HEK293 (cell line): ENCODE data around the gene TAPBP.

Experiments used
- CTCF ChIA-PET: fragments of 350-600 bp; formaldehyde crosslinking; extraction: SDS; loops from one replicate; lab custom pipeline; 2021; ENCODE audit warnings: antibody characterized with exemption; lab: Yijun Ruan, JAX
- POLR2A ChIA-PET: fragments of 300-600 bp; formaldehyde crosslinking; extraction: SDS; loops from one replicate; lab custom pipeline; 2020; ENCODE audit warnings: antibody characterized with exemption, inconsistent platforms; lab: Yijun Ruan, JAX
- H3K27ac ChIP-seq: fragments of 200-500 bp; sonication (Bioruptor generic); 2 replicates; pipeline ENCODE4 v1.5.1; 2014; ENCODE audit warnings: low read depth, low read length, control low read depth, inconsistent platforms; ENCODE audit errors: extremely low read depth
- H3K36me3 ChIP-seq, 2 experiments: fragments of 200-500 bp in 1 of 2; sonication (Bioruptor generic) in 1 of 2; 1 replicate in 1 of 2; 2 replicates in 1 of 2; pipeline ENCODE4 v1.5.1; 2014 to 2017; ENCODE audit warnings: inconsistent platforms in 2 of 2, low read length in 2 of 2; ENCODE audit not compliant: control insufficient read depth in 2 of 2, insufficient read depth in 1 of 2
- H3K4me1 ChIP-seq: fragments of 200-500 bp; sonication (Bioruptor generic); 2 replicates; pipeline ENCODE4 v1.5.1; 2014; ENCODE audit warnings: mild to moderate bottlenecking, low read length, inconsistent platforms; ENCODE audit not compliant: control insufficient read depth, insufficient read depth
- H3K4me3 ChIP-seq: 2 replicates; pipeline ENCODE4 v1.5.1; 2011; ENCODE audit warnings: low read depth, mild to moderate bottlenecking, control low read depth, low read length, moderate library complexity
- H3K9me3 ChIP-seq: fragments of 200-500 bp; sonication (Bioruptor generic); 2 replicates; pipeline ENCODE4 v1.5.1; 2014; ENCODE audit warnings: low read depth, low read length, inconsistent platforms; ENCODE audit not compliant: control insufficient read depth, insufficient read depth
- GLIS2 ChIP-seq: fragments of 450-650 bp; formaldehyde crosslinking; IDR thresholded peaks from 2 replicates; pipeline ENCODE4 v1.5.1; 2016; ENCODE audit warnings: missing biosample characterization, missing genetic modification characterization
- IKZF3 ChIP-seq: fragments of 450-650 bp; IDR thresholded peaks from 2 replicates; pipeline ENCODE4 v1.5.0; 2018; ENCODE audit warnings: missing biosample characterization, mild to moderate bottlenecking, missing genetic modification characterization, moderate library complexity
- KLF7 ChIP-seq: fragments of 450-650 bp; formaldehyde crosslinking; IDR thresholded peaks from 2 replicates; pipeline ENCODE4 v1.5.1; 2016; ENCODE audit warnings: missing biosample characterization, missing genetic modification characterization, borderline replicate concordance
- KLF8 ChIP-seq: fragments of 450-650 bp; formaldehyde crosslinking; IDR thresholded peaks from 2 replicates; pipeline ENCODE4 v1.5.1; 2016; ENCODE audit warnings: missing biosample characterization, missing genetic modification characterization
- OVOL3 ChIP-seq: fragments of 450-650 bp; formaldehyde crosslinking; IDR thresholded peaks from 2 replicates; pipeline ENCODE4 v1.5.1; 2016; ENCODE audit warnings: missing biosample characterization, missing genetic modification characterization
- SALL2 ChIP-seq: fragments of 450-650 bp; formaldehyde crosslinking; IDR thresholded peaks from 2 replicates; pipeline ENCODE4 v1.5.0; 2017; ENCODE audit warnings: missing biosample characterization, mild to moderate bottlenecking, missing genetic modification characterization, borderline replicate concordance
- SETDB1 ChIP-seq: IDR thresholded peaks from one replicate; pipeline ENCODE4 v1.6.1; 2017; ENCODE audit warnings: mild to moderate bottlenecking, low read length, moderate library complexity, mixed read lengths; ENCODE audit not compliant: insufficient read length
- TCF7L2 ChIP-seq: IDR thresholded peaks from 2 replicates; pipeline ENCODE4 v1.6.1; 2011; ENCODE audit warnings: low read depth, mild to moderate bottlenecking, inconsistent platforms, low read length, moderate library complexity, borderline replicate concordance
- TRIM28 ChIP-seq: IDR thresholded peaks from 2 replicates; pipeline ENCODE4 v1.6.1; 2011; ENCODE audit warnings: low read length, control low read depth, borderline replicate concordance
- YY2 ChIP-seq: fragments of 450-650 bp; formaldehyde crosslinking; IDR thresholded peaks from 2 replicates; pipeline ENCODE4 v1.5.1; 2016; ENCODE audit warnings: missing biosample characterization, missing genetic modification characterization
- ZBTB1 ChIP-seq: fragments of 450-650 bp; formaldehyde crosslinking; IDR thresholded peaks from 2 replicates; pipeline ENCODE4 v1.5.1; 2016; ENCODE audit warnings: missing biosample characterization, missing genetic modification characterization
- ZBTB21 ChIP-seq: fragments of 450-650 bp; formaldehyde crosslinking; IDR thresholded peaks from 2 replicates; pipeline ENCODE4 v1.5.1; 2017; ENCODE audit warnings: missing biosample characterization, missing genetic modification characterization
- ZBTB8A ChIP-seq: fragments of 450-650 bp; formaldehyde crosslinking; IDR thresholded peaks from 2 replicates; pipeline ENCODE4 v1.5.1; 2016; ENCODE audit warnings: missing biosample characterization, missing genetic modification characterization
- ZFP37 ChIP-seq: fragments of 450-650 bp; formaldehyde crosslinking; IDR thresholded peaks from 2 replicates; pipeline ENCODE4 v1.5.1; 2016; ENCODE audit warnings: missing biosample characterization, missing genetic modification characterization
- ZNF10 ChIP-seq: fragments of 450-650 bp; formaldehyde crosslinking; IDR thresholded peaks from 2 replicates; pipeline ENCODE4 v1.5.1; 2017; ENCODE audit warnings: missing biosample characterization, missing genetic modification characterization
- ZNF114 ChIP-seq: fragments of 450-650 bp; formaldehyde crosslinking; IDR thresholded peaks from 2 replicates; pipeline ENCODE4 v1.5.0; 2017; ENCODE audit warnings: missing biosample characterization, missing genetic modification characterization
- ZNF133 ChIP-seq: fragments of 450-650 bp; formaldehyde crosslinking; IDR thresholded peaks from 2 replicates; pipeline ENCODE4 v1.5.1; 2016; ENCODE audit warnings: missing biosample characterization, missing genetic modification characterization
- ZNF16 ChIP-seq: fragments of 450-650 bp; formaldehyde crosslinking; IDR thresholded peaks from 2 replicates; pipeline ENCODE4 v1.5.1; 2016; ENCODE audit warnings: low read depth, missing biosample characterization, missing genetic modification characterization
- ZNF175 ChIP-seq: fragments of 450-650 bp; formaldehyde crosslinking; IDR thresholded peaks from 2 replicates; pipeline ENCODE4 v1.5.1; 2016; ENCODE audit warnings: missing biosample characterization, missing genetic modification characterization
- ZNF223 ChIP-seq: fragments of 450-650 bp; formaldehyde crosslinking; IDR thresholded peaks from 2 replicates; pipeline ENCODE4 v1.5.1; 2016; ENCODE audit warnings: missing biosample characterization, missing genetic modification characterization
- ZNF266 ChIP-seq: fragments of 450-650 bp; formaldehyde crosslinking; IDR thresholded peaks from 2 replicates; pipeline ENCODE4 v1.5.1; 2016; ENCODE audit warnings: missing biosample characterization, missing genetic modification characterization, low read depth
- ZNF391 ChIP-seq: fragments of 450-650 bp; formaldehyde crosslinking; IDR thresholded peaks from 2 replicates; pipeline ENCODE4 v1.5.1; 2016; ENCODE audit warnings: low read depth, missing biosample characterization, missing genetic modification characterization, borderline replicate concordance
- ZNF404 ChIP-seq: fragments of 450-650 bp; formaldehyde crosslinking; IDR thresholded peaks from 2 replicates; pipeline ENCODE4 v1.5.1; 2017; ENCODE audit warnings: missing biosample characterization, missing genetic modification characterization
- ZNF433 ChIP-seq: fragments of 450-650 bp; formaldehyde crosslinking; IDR thresholded peaks from 2 replicates; pipeline ENCODE4 v1.5.1; 2016; ENCODE audit warnings: missing biosample characterization, missing genetic modification characterization, low read depth
- ZNF529 ChIP-seq: fragments of 450-650 bp; formaldehyde crosslinking; IDR thresholded peaks from 2 replicates; pipeline ENCODE4 v1.5.1; 2017; ENCODE audit warnings: missing genetic modification characterization, missing biosample characterization; ENCODE audit not compliant: insufficient replicate concordance
- ZNF544 ChIP-seq: fragments of 450-650 bp; formaldehyde crosslinking; IDR thresholded peaks from 2 replicates; pipeline ENCODE4 v1.5.0; 2017; ENCODE audit warnings: missing biosample characterization, missing genetic modification characterization
- ZNF560 ChIP-seq: fragments of 450-650 bp; formaldehyde crosslinking; IDR thresholded peaks from 2 replicates; pipeline ENCODE4 v1.5.1; 2017; ENCODE audit warnings: missing biosample characterization, missing genetic modification characterization, borderline replicate concordance
- ZNF580 ChIP-seq: fragments of 450-650 bp; formaldehyde crosslinking; IDR thresholded peaks from 2 replicates; pipeline ENCODE4 v1.5.1; 2016; ENCODE audit warnings: missing biosample characterization, missing genetic modification characterization
- ZNF596 ChIP-seq: fragments of 450-650 bp; IDR thresholded peaks from 2 replicates; pipeline ENCODE4 v1.5.0; 2018; ENCODE audit warnings: missing biosample characterization, mild to moderate bottlenecking, missing genetic modification characterization, moderate library complexity
- ZNF623 ChIP-seq: fragments of 450-650 bp; formaldehyde crosslinking; IDR thresholded peaks from 2 replicates; pipeline ENCODE4 v1.5.1; 2016; ENCODE audit warnings: missing biosample characterization, missing genetic modification characterization
- ZNF670 ChIP-seq: fragments of 450-650 bp; formaldehyde crosslinking; IDR thresholded peaks from 2 replicates; pipeline ENCODE4 v1.5.1; 2016; ENCODE audit warnings: missing biosample characterization, missing genetic modification characterization, low read depth
- ZNF707 ChIP-seq: fragments of 450-650 bp; formaldehyde crosslinking; IDR thresholded peaks from 2 replicates; pipeline ENCODE4 v1.5.1; 2016; ENCODE audit warnings: missing biosample characterization, missing genetic modification characterization
- ZNF837 ChIP-seq: fragments of 450-650 bp; formaldehyde crosslinking; IDR thresholded peaks from 2 replicates; pipeline ENCODE4 v1.5.1; 2016; ENCODE audit warnings: missing biosample characterization, missing genetic modification characterization
- ZSCAN18 ChIP-seq: fragments of 450-650 bp; formaldehyde crosslinking; IDR thresholded peaks from 2 replicates; pipeline ENCODE4 v1.5.1; 2016; ENCODE audit warnings: missing biosample characterization, missing genetic modification characterization
- TF ChIP-seq, protein P1 (sequence below): IDR thresholded peaks from 2 replicates; pipeline ENCODE4 v1.6.1; 2011; ENCODE audit warnings: mild to moderate bottlenecking, low read depth, low read length, borderline replicate concordance
- TF ChIP-seq, protein P2 (sequence below): fragments of 450-650 bp; formaldehyde crosslinking; IDR thresholded peaks from 2 replicates; pipeline ENCODE4 v1.5.1; 2016; ENCODE audit warnings: missing biosample characterization, missing genetic modification characterization

The TAPBP gene

DNA sequence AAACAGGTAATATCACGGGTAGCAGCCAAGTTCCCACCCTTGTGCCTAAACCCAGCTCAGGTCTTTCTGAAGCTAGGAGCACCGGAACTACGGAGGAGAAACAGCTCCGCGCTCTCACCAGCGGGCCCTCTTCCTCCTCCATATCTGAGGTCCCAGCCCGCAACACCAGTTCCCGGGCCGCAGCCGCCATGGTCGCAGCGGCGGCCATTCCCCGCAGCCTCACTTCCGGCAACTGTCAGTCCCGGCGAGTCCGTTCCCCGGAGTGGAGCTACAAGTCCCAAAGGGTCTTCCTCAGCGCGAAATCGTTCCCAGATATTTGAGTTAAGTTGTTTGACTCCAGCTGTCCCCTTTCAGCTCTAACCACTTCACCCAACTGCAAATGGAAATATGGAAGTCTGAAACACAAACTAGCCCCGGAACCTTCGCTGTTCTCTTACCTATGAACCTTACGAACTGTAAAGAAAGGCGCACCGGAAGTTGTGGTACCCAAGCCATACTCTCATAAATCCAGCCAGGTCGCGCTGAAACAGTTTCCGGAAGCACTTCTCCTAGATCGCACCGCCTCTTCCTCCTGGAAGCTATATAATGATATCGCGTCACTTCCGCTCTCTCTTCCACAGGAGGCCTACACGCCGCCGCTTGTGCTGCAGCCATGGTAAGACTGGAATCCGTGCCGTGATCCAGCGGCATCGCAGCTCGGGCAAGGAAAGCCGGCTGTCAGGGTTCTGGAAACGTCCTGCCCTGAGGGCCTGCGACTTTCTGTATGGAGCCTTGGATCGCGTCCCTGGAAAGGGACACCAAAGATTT is 42.2 kb downstream of the TAPBP start, which contains the start of the genes RPS18 and VPS52:
RPS18 (plus strand) TSS at position 608 of the 807 bp plus-strand sequence; CDS start at position 653, 45 bp downstream.
VPS52 (minus strand) TSS at position 409 of the 807 bp plus-strand sequence; CDS start at position 208, 201 bp downstream.
- Histone ChIP-seq H3K4me1 (peaks cover 27% of the 10 kb centered on the region), H3K9me3 (no peaks in the 10 kb centered on the region), H3K4me3 (peak within 1 kb of the TSS; percentile 77), H3K27ac (peak within 1 kb of the TSS; percentile 99), H3K36me3 (peaks cover 28 to 79% of the 10 kb centered on the region in 2 experiments)
- ChIA-PET CTCF (interaction anchor here (0.6 to 2.8 kb wide), 14 partner anchors 9 to 287 kb away, joined by 3 to 14 read pairs (median 3); partner anchors contain the start of genes PFDN6 and WDR46), POLR2A (interaction anchor here (0.6 to 3.1 kb wide), 35 partner anchors 9 to 1081 kb away, joined by 3 to 65 read pairs (median 7); partner anchors contain the start of genes CUTA, HSD17B8, PBX2 and PFDN6)
- no peak for TF ChIP-seq GLIS2
- peak; percentile 97 for TF ChIP-seq ZNF580 (tag by site-specific recombination)
- TF ChIP-seq ZNF223 (tag by site-specific recombination) = no peak
- TF ChIP-seq ZNF133 (tag by site-specific recombination) = no peak
- no peak for TF ChIP-seq SETDB1
- TF ChIP-seq ZNF114 (tag by site-specific recombination) = no peak
- TF ChIP-seq ZNF837 = no peak
- TF ChIP-seq ZNF670 (tag by site-specific recombination) = no peak
- no peak for TF ChIP-seq ZNF707 (tag by site-specific recombination)
- peak; percentile 87 for TF ChIP-seq KLF8 (tag by site-specific recombination)
- no peak; the same call in none of the 2 replicates for TF ChIP-seq ZNF391 (tag by site-specific recombination)
- no peak for TF ChIP-seq ZBTB1 (tag by site-specific recombination)
- peak; percentile 89 for TF ChIP-seq ZSCAN18
- no peak; the same call in 1 of the 2 replicates for TF ChIP-seq ZNF623
- TF ChIP-seq ZFP37 (tag by site-specific recombination) = peak; percentile 88
- TF ChIP-seq ZNF10 (tag by site-specific recombination) = no peak
- peak; percentile 31; the same call in 1 of the 2 replicates for TF ChIP-seq ZNF596
- TF ChIP-seq ZNF404 (tag by site-specific recombination) = no peak
- no peak for TF ChIP-seq TCF7L2
- TF ChIP-seq KLF7 = 0 out of 2 replicates have a peak, but pooled peaks have one; percentile 23
- no peak for TF ChIP-seq ZNF175 (tag by site-specific recombination)
- TF ChIP-seq YY2 = peak; percentile 99
- TF ChIP-seq ZNF266 (tag by site-specific recombination) = no peak
- TF ChIP-seq TRIM28 = peak; percentile 84; the same call in 1 of the 2 replicates
- peak; percentile 79 for TF ChIP-seq ZBTB21 (tag by site-specific recombination)
- no peak for TF ChIP-seq ZNF544 (tag by site-specific recombination)
- TF ChIP-seq ZNF16 (tag by site-specific recombination) = 0 out of 2 replicates have a peak, but pooled peaks have one; percentile 49
- TF ChIP-seq, protein P1, sequence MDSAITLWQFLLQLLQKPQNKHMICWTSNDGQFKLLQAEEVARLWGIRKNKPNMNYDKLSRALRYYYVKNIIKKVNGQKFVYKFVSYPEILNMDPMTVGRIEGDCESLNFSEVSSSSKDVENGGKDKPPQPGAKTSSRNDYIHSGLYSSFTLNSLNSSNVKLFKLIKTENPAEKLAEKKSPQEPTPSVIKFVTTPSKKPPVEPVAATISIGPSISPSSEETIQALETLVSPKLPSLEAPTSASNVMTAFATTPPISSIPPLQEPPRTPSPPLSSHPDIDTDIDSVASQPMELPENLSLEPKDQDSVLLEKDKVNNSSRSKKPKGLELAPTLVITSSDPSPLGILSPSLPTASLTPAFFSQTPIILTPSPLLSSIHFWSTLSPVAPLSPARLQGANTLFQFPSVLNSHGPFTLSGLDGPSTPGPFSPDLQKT = 0 out of 2 replicates have a peak, but pooled peaks have one; percentile 15
- TF ChIP-seq ZNF529 (tag by site-specific recombination) = no peak
- TF ChIP-seq, protein P2, sequence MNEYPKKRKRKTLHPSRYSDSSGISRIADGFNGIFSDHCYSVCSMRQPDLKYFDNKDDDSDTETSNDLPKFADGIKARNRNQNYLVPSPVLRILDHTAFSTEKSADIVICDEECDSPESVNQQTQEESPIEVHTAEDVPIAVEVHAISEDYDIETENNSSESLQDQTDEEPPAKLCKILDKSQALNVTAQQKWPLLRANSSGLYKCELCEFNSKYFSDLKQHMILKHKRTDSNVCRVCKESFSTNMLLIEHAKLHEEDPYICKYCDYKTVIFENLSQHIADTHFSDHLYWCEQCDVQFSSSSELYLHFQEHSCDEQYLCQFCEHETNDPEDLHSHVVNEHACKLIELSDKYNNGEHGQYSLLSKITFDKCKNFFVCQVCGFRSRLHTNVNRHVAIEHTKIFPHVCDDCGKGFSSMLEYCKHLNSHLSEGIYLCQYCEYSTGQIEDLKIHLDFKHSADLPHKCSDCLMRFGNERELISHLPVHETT (tag by site-specific recombination) = peak; percentile 96
- TF ChIP-seq ZBTB8A (tag by site-specific recombination) = peak; percentile 66
- peak; percentile 13; the same call in 1 of the 2 replicates for TF ChIP-seq OVOL3 (tag by site-specific recombination)
- no peak for TF ChIP-seq SALL2 (tag by site-specific recombination)
- TF ChIP-seq ZNF433 (tag by site-specific recombination) = no peak
- TF ChIP-seq ZNF560 (tag by site-specific recombination) = no peak
- TF ChIP-seq IKZF3 (tag by site-specific recombination) = no peak; the same call in 1 of the 2 replicates
